DMS114 treated with DMSO at 0.1 percent for 48 hours (cell line): Measurements from ENCODE around the gene TPP2.

ENCODE experiments used
- DNase-seq: peaks from one replicate; lab custom pipeline; 2025; ENCODE audit not compliant: unreplicated experiment; lab: John Stamatoyannopoulos, UW

TPP2 gene

DNA sequence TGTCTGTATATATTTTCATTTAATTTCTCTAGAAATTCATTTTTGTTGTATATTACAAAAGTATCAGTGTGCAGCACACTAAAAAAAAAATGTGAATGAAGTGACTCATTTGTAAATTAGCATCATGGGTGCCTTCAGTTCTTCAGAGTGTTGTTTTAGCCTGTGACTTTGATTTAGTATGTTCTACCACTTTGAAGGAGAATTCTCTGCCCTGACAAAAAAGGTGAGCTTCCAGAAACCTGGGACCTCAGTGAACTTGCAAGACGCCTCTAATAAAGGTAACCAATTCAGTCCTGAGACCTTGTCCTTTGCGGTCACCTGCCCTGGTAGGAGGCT lies 95.7 kb downstream of the TPP2 start:
- no peak for DNase-seq

DNA sequence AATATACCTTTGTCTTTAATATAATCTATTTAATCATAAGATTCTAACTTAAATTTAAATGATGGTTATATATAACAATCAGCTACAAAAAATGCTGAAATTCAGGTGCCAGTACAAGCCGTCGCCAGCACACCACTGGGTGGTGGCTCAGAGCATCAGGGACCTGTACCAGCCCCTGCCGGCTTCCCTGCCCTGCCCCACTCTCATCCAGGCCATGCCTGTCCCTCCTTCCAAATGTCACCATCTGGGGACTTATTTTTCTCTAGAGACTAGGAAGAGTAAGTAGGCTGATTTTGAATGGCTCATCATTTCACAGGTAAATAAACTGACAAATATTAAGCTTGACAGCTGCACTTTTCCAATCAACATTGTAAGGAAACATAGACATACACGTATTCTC lies 96.5 kb downstream of the TPP2 start:
- no peak for DNase-seq

DNA sequence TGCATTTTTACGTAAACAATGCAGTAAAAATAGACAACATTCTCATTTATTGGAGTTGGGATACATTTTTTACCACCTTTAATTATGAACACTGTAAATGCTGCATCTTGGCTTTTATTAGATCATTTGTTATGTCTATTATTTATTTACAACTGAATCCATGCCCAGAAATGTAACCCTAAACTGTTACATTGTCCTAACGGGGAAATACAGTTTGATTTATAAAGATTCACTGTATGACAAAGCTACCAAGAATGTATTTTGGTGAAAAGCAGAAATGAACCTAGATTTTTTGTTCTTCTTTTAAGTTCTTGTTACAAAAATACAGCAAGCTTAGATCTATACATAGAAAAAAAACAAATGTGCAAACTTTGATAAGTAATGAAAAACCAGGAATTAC lies 97.0 kb downstream of the TPP2 start:
- DNase-seq = no peak

DNA sequence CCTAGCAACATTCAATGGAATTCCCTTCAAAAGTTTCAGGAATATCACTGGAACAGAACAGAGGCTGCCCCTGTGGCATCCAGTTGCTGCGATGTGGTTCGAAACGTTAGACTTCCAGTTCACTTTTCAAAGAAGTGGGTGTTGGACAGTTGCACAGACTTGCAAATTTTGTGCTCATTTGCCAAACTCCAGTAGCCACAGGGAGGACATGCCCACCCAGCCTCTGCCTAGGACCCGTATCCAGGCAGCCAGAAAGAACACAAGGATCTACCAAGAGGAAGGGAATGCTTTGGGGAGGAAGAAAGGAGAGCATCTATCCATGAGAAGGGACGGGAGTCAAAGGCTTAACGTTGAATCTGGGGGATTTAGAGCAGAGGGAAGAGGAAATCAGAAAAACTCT lies 98.2 kb downstream of the TPP2 start, which contains the start of gene METTL21C:
Gene METTL21C (minus strand): TSS at position 108 of the 400 bp plus-strand sequence. CDS start 546 bp downstream, outside the sequence.
- DNase-seq = no peak

DNA sequence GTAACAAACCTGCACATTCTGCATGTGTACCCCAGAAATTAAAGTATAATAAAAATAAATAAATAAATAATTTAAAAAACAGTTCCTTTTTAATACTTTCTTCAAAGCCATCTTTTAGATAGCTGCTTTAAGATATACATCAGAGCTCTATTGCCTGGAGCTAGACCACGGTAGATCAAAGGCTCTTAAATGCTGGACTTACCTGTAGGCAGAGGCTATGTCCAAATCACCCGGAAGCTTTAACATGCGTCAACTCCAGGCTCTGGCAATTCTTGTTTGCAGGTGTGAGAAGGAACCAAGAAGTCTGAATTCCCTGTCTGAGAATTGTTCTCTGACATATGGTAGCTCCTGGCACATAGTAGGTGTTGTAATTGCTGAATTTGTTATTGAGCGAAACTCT lies 99.7 kb downstream of the TPP2 start:
- no peak for DNase-seq

DNA sequence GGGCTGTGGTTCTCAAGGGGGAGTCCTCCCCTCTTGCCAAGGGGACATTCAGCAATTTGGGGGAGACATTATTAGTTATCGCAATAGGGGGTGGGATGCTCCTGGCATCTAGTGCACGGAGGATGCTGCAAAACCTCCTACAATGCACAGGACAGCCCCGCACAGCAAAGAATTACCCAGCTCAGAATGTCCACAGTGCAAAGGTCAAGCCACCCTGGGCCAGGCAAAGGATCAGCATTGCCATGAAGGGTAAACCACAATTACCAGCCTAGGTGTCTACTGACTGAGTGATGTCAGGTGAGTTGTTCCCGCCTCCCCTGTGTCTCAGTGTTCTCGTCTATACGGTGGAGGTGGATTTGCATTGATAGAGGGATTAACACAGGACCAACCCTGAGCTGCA lies 100.5 kb downstream of the TPP2 start:
- DNase-seq = no peak

DNA sequence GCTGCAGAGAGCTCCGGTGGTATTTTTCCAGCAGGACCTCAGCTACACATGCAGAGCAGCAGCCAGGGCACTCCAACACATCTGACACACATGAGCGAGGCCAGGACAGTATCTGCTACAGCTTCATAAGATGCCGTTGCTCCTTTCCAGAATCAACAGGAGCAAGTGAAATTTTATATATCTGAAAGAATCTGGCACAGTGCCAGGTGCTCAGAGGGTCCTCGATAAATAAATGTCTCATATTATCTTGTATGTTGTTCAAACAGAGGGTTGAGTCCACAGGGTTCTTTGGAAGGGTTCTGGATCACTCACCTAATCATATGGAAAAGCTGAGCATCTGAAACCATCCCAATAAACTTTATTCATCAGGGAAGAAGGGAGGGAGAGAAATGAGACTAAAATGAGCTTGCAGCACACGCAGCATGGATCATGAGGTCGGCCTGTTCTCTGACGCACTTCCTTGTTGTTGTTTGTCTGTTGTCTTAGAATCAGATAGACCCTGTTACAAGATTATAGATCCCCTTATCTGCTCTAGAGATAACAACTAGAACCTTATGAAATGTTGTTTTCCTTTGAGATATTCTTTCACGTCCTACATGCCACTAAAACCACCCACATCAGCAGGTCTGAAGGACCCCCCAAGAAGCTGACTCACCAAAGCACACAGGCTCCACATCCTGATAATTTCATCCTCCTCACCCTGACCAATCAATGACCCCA lies 101.3 kb downstream of the TPP2 start:
- DNase-seq = no peak

DNA sequence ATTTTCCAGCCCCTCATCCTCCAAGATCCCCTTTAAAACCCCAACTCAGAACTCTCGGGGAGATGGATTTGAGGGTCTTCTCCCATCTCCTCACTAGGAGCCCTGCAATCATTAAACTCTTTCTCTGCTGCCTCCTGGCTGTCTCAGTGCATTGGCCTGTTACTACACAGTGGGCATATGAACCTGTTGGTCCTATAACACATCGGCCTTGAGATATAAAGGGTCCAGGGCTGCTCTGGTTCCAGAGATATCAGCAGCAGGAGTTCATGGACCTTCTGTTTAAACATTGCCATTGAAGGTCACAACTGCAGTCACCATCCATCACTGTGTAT lies 101.8 kb downstream of the TPP2 start:
- DNase-seq = no peak

DNA sequence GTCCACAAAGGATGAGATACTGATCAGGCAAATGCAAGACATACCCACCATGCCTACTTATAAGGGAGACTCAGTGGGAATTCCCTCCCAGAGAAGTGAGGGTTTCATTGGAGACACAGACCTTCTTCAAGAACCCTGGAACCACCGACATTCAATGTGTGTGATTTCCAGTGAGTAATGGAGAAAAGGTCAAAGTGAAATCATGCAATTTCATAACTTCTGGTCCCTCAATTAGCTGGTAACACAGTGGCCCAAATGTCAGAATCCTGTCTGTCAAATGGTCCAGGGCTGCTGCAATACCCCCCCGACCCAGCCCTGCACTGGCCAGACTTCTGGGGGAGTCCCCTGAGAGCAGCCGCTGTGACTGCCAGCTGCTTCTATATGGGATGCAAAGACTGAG lies 102.7 kb downstream of the TPP2 start:
- DNase-seq = no peak

DNA sequence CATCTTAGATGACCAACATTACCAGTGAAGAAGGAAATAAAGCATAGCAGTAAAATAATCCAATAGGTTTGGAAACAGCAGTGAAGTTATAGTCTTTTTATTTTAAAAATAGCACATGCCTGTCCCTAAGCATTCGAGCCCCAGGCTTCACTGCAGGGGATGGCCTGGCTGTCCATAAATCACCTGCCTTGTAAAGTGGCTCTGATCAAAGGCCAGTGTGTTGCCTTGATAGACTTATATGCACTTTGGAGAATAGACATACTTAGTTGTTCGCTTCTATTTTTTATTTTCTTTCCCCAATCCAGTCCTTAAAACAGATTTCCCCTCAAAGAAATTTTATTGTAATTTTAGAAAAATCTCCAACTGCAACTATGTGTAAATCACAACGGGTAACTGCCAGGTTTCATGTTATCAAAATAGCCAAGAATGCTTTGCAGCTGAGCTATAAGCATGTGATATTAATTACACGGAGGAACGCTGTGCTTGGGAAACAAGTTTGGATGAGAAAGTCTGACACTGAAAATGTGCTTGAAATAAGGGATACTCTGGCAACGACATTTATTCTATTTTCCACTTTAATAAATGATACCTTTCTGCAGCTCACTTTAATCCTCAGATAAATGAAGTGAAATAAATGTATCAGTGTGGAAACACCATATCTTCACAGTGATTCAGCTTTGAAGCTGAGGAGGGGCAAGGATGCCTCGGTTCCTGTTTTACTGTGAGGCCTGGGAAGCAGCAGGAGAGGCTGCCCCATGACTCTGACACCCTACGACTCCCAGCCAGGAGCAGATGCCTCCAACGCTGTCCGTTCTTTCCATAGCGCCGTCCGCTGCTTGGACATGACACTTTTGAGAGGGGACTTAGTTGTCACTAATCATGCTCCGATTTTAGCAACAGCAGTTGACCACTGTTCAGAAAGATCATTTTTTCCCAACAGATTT lies 103.6 kb downstream of the TPP2 start:
- DNase-seq = no peak

DNA sequence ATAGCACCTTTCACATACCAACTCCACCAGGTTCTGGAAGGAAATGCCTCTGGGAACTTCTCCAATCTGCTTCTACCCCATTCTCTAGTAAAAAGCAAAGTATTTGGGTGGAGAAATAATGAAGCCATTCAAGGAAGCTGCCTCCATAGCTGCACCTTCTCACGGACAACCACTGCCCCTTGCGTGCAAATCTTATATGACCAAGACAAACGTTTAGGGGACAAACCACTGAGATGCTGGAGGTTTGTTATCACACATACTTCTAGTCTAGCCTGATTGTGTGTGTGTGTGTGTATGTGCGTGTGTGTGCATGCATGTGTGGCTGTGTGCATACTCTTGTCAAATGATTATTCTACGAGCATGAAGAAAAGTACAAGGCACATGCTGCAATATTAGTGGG lies 104.5 kb downstream of the TPP2 start:
- no peak for DNase-seq

DNA sequence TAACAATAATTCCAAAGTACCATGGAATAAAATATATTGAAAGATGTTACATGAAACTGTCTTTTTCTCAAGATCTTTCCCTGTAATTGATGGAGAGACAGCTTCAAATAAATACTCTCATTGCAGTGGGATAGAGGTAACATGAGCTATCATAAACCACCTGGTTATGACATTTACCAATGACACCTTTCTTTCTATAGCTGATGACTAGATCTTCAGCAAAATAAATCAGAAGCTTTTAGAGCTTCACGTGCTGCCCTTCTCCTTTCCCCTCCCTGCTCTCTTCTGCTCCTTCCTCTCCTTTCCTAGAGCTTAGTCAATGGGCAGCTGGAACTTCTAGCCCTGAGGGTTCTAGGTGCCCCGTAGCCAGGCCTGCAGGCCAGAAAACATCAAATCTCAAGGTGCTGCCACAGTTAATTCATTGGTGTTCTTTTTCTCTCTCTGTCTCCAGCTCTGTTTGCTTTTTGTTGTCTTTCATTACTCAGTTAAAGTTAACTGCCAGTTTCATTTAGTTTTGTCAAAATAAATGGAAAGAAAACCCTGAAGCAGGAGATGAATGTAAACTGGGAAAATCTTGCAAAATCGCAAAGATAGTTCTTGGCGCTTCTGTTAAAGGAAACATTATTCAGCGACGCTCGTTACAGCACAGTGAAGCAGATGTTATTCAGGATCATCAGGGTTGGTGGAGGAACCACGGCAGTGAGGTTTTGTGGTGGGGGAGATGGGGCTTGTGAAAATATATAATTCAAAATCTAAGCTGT lies 106.4 kb downstream of the TPP2 start:
- no peak for DNase-seq

DNA sequence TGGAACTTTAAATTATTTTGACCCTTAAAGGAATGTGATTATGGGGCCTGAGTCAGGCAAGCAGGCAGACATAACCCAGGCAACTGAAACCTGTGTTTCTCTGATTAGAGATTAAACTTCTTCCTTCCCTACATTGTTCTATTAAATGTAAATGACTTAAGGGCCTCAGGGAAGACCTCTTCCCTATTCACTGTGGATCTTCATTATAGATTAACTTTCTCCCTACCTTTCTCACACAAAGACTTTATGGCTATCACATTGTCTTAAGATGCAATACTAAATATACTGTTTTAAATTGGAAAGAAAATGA lies 106.9 kb downstream of the TPP2 start:
- no peak for DNase-seq

DNA sequence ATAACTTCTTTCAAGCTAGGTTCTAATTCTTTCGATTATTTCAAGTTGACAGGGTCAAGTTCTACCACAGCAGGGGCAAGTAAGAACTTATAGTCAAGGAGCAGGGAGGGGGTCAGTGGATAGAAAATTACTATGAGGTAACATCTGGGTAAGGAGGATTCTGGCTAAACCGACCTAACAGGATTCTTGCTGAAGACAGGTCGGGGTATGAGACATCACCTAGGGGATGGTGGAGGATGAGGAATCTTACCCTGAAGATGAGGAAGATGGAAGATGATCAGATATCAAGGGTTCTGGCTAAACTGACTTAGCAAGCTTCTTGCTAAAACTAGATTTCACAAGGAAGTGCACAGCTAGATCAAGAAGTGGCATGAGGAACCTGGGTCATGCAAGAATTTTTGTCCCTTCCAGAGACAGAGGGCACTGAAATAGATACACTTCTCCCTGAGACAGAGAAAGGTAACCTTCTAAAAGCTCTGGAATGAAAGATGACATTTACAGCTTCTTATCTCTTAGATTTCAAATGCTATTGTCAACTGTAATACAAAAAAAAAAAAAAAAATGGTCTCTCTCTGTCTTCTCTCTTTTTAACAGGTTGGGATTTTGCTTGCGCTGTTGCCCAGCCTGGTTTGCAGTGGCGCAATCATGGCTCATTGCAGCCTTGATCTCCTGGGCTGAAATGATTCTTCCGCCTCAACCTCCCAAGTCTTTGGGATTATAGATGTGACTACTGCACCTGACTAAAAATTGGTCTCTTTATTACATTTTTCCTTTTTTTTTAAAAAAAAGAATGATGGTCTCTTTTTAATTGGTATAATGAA lies 107.7 kb downstream of the TPP2 start:
- DNase-seq = no peak

DNA sequence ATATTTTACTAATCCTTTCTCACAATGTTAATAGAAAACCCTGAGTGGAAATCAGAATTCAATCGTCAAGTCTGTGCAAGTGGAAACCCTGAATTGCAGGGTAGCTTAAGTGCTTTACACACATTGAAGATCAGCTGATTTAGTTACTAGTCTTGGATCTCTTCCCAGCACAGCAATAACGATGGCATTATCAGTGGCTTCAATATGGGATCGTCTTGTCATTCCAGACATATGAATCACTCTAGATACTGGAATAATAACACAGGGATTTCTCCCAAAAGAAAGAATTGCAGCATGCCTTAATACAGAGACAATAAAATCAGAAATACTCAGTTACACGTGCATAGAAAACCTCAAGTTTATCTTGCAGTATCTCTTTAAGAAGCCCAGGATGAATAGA lies 110.7 kb downstream of the TPP2 start:
- DNase-seq = no peak

DNA sequence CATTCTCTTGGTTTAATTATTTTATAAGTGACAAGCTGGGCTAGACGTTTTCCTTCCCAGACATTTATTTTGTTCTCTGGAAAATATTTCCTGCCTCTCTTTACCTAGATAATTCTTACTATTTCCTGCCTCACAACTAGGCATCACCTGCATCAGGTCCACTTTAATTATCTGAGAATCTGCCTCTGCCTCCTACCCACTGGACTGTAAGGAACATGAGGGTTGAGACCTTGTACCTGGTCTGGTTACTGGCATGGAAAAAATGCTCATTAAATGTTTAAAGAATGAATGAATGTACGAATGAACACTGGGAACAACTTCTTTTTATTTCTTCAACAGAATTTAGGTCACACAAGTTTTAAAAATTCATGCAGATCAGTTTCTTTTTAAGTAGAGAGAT lies 111.4 kb downstream of the TPP2 start:
- DNase-seq = no peak

DNA sequence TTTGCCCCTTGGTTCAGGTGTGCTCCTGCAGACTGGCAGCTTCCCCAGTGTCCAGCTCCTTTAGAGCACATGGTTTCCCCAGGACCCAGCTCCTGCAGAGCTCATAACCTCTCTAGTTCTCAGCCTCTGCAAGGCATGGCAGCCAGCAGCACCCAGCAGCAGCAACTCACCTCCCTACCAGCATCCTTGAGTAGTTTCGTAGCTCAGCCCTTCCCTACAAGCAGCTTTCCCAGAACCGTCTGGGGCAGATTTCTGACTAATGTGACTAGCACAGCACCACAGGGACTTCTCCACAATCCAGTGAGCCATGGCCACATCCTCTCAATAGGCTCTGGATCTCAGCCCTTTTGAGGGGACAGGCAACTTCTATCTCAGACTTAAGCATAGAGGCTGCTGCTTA lies 112.2 kb downstream of the TPP2 start:
- no peak for DNase-seq

DNA sequence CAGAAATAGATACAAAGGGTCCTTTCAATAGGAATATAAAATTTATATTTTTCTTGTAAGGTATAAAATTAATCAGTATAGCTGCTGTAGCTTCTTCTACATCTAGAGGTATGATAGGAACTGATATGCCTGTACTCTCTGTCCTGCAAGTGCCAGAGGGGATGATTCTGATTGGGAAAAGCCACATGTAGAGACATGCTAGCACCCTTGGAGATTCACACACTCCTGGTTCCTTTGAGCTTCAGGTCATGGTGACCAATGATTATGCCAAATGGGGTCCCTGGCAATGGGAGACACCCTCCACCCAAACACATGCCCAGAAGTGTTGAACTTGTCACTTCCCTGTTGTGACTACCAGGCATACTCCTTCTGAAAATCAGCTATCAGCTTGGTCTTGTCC lies 112.8 kb downstream of the TPP2 start:
- DNase-seq = no peak

DNA sequence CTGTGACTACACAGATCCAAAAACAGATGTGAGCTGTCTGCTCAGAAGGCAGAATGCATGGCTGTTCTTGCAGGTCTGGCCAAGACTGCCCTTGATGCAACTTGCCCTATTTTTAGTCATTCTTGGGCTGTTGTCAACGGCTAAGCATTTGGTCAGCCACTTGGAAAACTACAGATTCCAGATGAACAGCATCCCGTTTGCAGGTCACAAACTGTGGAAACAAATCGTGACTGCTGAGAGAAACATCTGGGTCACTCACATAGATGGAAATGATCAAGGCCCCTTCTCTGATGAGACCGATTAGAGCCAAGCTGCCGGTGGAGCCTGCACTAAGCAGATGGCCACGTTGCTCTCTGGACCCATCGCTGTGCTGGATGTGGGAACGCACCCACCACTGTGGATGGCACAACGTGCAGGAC lies 113.5 kb downstream of the TPP2 start:
- no peak for DNase-seq

DNA sequence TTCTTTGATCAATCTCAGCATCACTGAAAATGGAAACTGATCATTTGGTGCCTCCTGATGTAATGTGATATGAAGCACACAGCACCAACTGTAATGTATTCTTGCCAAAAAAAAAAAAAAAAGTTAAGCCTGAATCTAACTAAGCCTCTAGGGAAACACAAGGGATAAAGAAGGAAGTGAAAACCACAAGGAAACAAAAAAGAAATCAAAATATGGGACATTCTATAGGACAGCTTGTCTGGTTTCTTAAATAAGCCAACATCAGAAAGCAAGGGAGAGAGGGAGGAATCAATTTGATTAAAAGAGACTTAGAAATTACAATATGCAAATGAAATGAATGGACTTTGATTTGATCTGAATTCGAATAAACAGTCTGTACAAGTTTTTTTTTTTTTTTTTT lies 118.7 kb downstream of the TPP2 start:
- DNase-seq = no peak

DNA sequence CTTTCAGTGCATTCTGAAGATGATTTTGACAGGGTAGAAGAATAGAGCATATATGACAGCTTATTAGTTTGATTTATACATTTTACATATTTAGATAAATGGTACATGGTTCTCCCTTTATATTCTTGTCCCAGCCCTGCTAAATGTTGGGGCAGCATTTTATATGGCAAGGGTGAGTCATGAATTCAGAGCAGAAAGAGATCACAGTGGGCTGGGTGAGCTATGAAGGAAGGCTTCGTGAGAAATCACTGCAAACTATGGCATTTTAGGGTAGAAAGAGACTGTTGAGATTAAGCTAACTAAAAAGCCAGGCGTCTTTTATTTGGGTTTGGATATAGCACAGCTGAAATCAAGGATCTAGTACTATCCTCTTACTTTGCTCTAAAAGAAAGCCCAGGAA lies 122.0 kb downstream of the TPP2 start:
- DNase-seq = no peak
